Liver (tissue), 9 donors: ENCODE results near the gene LMTK2. TPM values are rescaled to one million over a fixed set of nuclear protein-coding genes. Genes with fewer than 3 reads are reported as not detected.

Experiments
- DNase-seq: peaks from one replicate; pipeline ENCODE4 v3.0.0-alpha.2; 2017; ENCODE audit warnings: low spot score
- H3K27ac ChIP-seq, 2 donors: one replicate each; pipeline ENCODE4 v1.7.0; 2013; ENCODE audit warnings: inconsistent platforms in 2 of 2, low read length in 2 of 2, control low read depth in 1 of 2, low read depth in 1 of 2, mild to moderate bottlenecking in 1 of 2
- H3K27me3 ChIP-seq, 4 donors: one replicate each; pipeline versions ENCODE4 v1.6.1 to v1.7.0; 2013; ENCODE audit warnings: low read length in 3 of 4, inconsistent platforms in 1 of 4, mild to moderate bottlenecking in 1 of 4, moderate library complexity in 1 of 4; ENCODE audit not compliant: control insufficient read depth in 4 of 4, insufficient read depth in 4 of 4
- H3K36me3 ChIP-seq, 4 donors: one replicate each; pipeline versions ENCODE4 v1.6.1 to v1.7.0; 2013; ENCODE audit warnings: low read length in 3 of 4, mild to moderate bottlenecking in 3 of 4, low read depth in 1 of 4, moderate library complexity in 1 of 4; ENCODE audit not compliant: control insufficient read depth in 4 of 4, insufficient read depth in 3 of 4
- H3K4me1 ChIP-seq, 4 donors: one replicate each; pipeline versions ENCODE4 v1.6.1 to v1.7.0; 2013; ENCODE audit warnings: low read length in 3 of 4, mild to moderate bottlenecking in 3 of 4, moderate library complexity in 1 of 4; ENCODE audit not compliant: control insufficient read depth in 4 of 4, insufficient read depth in 4 of 4
- H3K4me3 ChIP-seq, 3 donors: one replicate each; pipeline versions ENCODE4 v1.6.1 to v1.7.0; 2013; ENCODE audit warnings: low read length in 3 of 3, control low read depth in 1 of 3, low read depth in 1 of 3, mild to moderate bottlenecking in 1 of 3
- H3K9ac ChIP-seq, 2 donors: one replicate each; pipeline ENCODE4 v1.7.0; 2013; ENCODE audit warnings: low read length in 2 of 2, mild to moderate bottlenecking in 2 of 2, moderate library complexity in 2 of 2, control low read depth in 1 of 2, low read depth in 1 of 2
- H3K9me3 ChIP-seq, 4 donors: one replicate each; pipeline versions ENCODE4 v1.6.1 to v1.7.0; 2013; ENCODE audit warnings: low read length in 3 of 4; ENCODE audit not compliant: control insufficient read depth in 4 of 4
- FOXA1 ChIP-seq: IDR thresholded peaks from 2 replicates; pipeline ENCODE4 v1.6.1; 2016; ENCODE audit warnings: antibody characterized with exemption
- GABPA ChIP-seq, 2 donors: IDR thresholded peaks in 1 of 2; conservative IDR thresholded peaks in 1 of 2; 2 replicates each; pipeline ENCODE4 v1.6.1; 2016; ENCODE audit warnings: antibody characterized with exemption in 2 of 2, mild to moderate bottlenecking in 1 of 2, moderate library complexity in 1 of 2
- HNF4A ChIP-seq, 2 donors: conservative IDR thresholded peaks; 2 replicates each; pipeline ENCODE4 v1.6.1; 2016; ENCODE audit warnings: antibody characterized with exemption in 2 of 2, mild to moderate bottlenecking in 2 of 2
- HNF4G ChIP-seq: IDR thresholded peaks from 2 replicates; pipeline ENCODE4 v1.6.1; 2016; ENCODE audit warnings: antibody characterized with exemption
- JUND ChIP-seq, 2 donors: IDR thresholded peaks; 2 replicates each; pipeline ENCODE4 v1.6.1; 2016; ENCODE audit warnings: antibody characterized with exemption in 2 of 2
- NR2F2 ChIP-seq: IDR thresholded peaks from 2 replicates; pipeline ENCODE4 v1.6.1; 2016; ENCODE audit warnings: antibody characterized with exemption
- RAD21 ChIP-seq, 2 donors: IDR thresholded peaks; 2 replicates each; pipeline ENCODE4 v1.6.1; 2016; ENCODE audit warnings: antibody characterized with exemption in 2 of 2, mild to moderate bottlenecking in 2 of 2
- RXRA ChIP-seq, 2 donors: IDR thresholded peaks; 2 replicates each; pipeline ENCODE4 v1.6.1; 2017 to 2018; ENCODE audit warnings: antibody characterized with exemption in 2 of 2, mild to moderate bottlenecking in 1 of 2
- SP1 ChIP-seq: IDR thresholded peaks from 2 replicates; pipeline ENCODE4 v1.6.1; 2018; ENCODE audit warnings: antibody characterized with exemption, mild to moderate bottlenecking
- YY1 ChIP-seq: IDR thresholded peaks from 2 replicates; pipeline ENCODE4 v1.6.1; 2016; ENCODE audit warnings: antibody characterized with exemption, mild to moderate bottlenecking
- WGBS: extraction: QIAGEN DNeasy Blood & Tissue Kit; methylation state at CpG from one replicate; pipeline ENCODE4 v1.1.7; 2013; 5-methylcytosine and 5-hydroxymethylcytosine counted together
- polyA plus RNA-seq, 2 donors: library from polyadenylated mRNA; stranded (reverse) in 1 of 2; unstranded in 1 of 2; fragments of 200-250 nt in 1 of 2; fragments of >200 nt in 1 of 2; fragmentation: Nextera tagmentation in 1 of 2; extraction: Ambion mirVana in 1 of 2; gene quantifications; one replicate each; pipeline versions ENCODE4 v1.2.1 to v1.2.3, GENCODE V29; 2013 to 2015
- total RNA-seq, 2 donors: library from RNA; depleted of rRNA; stranded (reverse); fragments of >200 nt; gene quantifications; one replicate each; pipeline ENCODE4 v1.2.3, GENCODE V29; 2014
- TF ChIP-seq, protein P1 (sequence below): IDR thresholded peaks from 2 replicates; pipeline ENCODE4 v1.6.1; 2016; ENCODE audit warnings: antibody characterized with exemption, mild to moderate bottlenecking
- TF ChIP-seq, protein P2 (sequence below): IDR thresholded peaks from 2 replicates; pipeline ENCODE4 v1.6.1; 2016; ENCODE audit warnings: antibody characterized with exemption
- TF ChIP-seq, protein P3 (sequence below): IDR thresholded peaks from 2 replicates; pipeline ENCODE4 v1.6.1; 2016; ENCODE audit warnings: antibody characterized with exemption
- donor health status: healthy.
- donor health status: healthy.
- donor health status: healthy.
- donor health status: healthy.
- donor health status: healthy.

LMTK2 gene
- total and polyA plus RNA-seq, 4 donors: 3.1 to 14.3 (median 9.0) TPM

DNA sequence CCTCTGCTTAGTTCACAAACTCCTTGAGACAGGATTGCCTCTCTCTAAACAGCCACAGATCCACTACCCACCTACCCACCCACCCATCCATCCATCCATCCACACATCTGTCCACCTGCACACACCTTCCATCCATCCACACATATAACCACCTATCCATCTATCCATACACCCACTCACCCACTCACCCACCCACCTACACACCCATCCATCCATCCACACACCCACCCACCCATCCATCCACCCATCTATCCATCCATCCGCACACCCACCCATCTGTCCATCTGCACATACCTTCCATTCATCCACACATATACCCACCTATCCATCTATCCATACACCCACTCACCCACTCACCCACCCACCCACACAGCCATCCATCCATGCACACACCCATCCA lies 135.7 kb downstream of the LMTK2 start (continued):
- TF ChIP-seq, protein P1, sequence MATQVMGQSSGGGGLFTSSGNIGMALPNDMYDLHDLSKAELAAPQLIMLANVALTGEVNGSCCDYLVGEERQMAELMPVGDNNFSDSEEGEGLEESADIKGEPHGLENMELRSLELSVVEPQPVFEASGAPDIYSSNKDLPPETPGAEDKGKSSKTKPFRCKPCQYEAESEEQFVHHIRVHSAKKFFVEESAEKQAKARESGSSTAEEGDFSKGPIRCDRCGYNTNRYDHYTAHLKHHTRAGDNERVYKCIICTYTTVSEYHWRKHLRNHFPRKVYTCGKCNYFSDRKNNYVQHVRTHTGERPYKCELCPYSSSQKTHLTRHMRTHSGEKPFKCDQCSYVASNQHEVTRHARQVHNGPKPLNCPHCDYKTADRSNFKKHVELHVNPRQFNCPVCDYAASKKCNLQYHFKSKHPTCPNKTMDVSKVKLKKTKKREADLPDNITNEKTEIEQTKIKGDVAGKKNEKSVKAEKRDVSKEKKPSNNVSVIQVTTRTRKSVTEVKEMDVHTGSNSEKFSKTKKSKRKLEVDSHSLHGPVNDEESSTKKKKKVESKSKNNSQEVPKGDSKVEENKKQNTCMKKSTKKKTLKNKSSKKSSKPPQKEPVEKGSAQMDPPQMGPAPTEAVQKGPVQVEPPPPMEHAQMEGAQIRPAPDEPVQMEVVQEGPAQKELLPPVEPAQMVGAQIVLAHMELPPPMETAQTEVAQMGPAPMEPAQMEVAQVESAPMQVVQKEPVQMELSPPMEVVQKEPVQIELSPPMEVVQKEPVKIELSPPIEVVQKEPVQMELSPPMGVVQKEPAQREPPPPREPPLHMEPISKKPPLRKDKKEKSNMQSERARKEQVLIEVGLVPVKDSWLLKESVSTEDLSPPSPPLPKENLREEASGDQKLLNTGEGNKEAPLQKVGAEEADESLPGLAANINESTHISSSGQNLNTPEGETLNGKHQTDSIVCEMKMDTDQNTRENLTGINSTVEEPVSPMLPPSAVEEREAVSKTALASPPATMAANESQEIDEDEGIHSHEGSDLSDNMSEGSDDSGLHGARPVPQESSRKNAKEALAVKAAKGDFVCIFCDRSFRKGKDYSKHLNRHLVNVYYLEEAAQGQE: no peak
- TF ChIP-seq RAD21 (IDR thresholded peaks at IDR 0.05) (no peak), GABPA (IDR thresholded peaks at IDR 0.05 in 1 of 2, conservative IDR thresholded peaks at IDR 0.05 in 1 of 2) (no peak)

DNA sequence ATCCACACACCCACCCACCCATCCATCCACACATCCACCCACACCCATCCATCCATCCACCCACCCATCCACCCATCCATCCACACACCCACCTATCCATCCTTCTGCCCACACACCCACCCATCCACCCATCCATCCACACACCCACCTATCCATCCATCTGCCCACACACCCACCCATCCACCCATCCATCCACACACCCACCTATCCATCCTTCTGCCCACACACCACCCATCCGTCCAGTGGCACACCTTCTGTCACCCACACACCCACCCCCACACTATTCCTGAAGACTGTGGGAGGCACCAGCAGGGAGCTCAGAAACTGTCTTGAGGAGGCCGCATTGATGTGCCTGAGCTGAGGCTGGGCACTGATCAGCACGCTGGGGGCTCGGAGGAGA lies 136.3 kb downstream of the LMTK2 start:
- WGBS: 94% methylated on average over 4 of the region's 4 CpGs
- Histone ChIP-seq H3K27ac (no peak overlapping the region), H3K36me3 (peaks cover 0 to 11% (median 5%) of the 10 kb centered on the region in 4 donors), H3K9ac (no peak overlapping the region), H3K4me3 (no peak overlapping the region), H3K4me1 (no peaks in the 10 kb centered on the region), H3K9me3 (no peaks in the 10 kb centered on the region), H3K27me3 (no peaks in the 10 kb centered on the region)
- no peak for DNase-seq
- TF ChIP-seq HNF4G (no peak), NR2F2 (no peak), RXRA (IDR thresholded peaks at IDR 0.05) (no peak), YY1 (no peak), JUND (IDR thresholded peaks at IDR 0.05) (no peak), HNF4A (conservative IDR thresholded peaks at IDR 0.05) (no peak), SP1 (no peak), FOXA1 (no peak)
- TF ChIP-seq, protein P2, sequence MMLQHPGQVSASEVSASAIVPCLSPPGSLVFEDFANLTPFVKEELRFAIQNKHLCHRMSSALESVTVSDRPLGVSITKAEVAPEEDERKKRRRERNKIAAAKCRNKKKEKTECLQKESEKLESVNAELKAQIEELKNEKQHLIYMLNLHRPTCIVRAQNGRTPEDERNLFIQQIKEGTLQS: no peak
- TF ChIP-seq, protein P1: no peak
- TF ChIP-seq, protein P3, sequence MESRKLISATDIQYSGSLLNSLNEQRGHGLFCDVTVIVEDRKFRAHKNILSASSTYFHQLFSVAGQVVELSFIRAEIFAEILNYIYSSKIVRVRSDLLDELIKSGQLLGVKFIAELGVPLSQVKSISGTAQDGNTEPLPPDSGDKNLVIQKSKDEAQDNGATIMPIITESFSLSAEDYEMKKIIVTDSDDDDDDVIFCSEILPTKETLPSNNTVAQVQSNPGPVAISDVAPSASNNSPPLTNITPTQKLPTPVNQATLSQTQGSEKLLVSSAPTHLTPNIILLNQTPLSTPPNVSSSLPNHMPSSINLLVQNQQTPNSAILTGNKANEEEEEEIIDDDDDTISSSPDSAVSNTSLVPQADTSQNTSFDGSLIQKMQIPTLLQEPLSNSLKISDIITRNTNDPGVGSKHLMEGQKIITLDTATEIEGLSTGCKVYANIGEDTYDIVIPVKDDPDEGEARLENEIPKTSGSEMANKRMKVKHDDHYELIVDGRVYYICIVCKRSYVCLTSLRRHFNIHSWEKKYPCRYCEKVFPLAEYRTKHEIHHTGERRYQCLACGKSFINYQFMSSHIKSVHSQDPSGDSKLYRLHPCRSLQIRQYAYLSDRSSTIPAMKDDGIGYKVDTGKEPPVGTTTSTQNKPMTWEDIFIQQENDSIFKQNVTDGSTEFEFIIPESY: no peak
